NCI-H748 treated with DMSO at 0.1 percent for 48 hours (cell line): ENCODE data around the gene CHCHD3.
"Not testable (repeated sequence)": the region's sequence is repeated elsewhere in the genome, so short reads cannot be mapped to it uniquely, and the experiment has no call there.

ENCODE experiments used
- DNase-seq: peaks from one replicate; lab custom pipeline; 2025; lab: John Stamatoyannopoulos, UW

CHCHD3 gene

DNA sequence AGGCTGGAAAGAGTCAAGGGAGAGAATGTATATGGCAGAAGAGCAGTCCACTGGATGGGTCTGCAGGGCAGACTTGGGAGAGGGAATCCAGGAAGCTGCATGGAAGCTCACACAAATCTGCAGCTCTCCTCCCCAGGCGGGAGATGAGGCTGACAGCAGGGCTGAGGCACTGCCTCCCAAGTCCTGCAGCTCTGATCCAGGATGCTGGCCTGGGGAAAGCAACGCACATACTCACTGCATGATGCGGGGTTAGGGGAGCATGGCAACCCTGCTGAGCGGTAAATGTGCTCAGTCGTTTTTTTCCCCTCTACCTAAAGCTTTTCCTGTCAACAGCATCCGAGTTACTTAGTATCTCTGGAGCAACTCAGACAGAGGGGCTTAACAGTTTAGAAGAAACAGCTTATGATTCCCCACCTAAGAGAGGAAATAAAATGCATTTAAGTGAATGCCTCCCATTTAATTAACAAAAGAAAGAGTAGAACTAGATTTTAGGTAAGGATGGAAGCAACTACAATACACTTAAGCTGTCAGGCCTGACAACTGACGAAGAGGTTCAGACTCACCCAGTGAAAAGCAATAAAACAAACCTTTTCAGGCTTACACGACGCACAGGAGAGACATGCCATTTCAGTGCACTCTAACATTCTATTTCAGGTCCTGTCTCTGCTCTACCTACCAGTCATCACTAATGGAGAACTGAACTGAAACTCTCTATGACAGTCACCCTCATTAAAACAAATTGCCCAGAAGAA lies 37.0 kb downstream of the CHCHD3 start:
- DNase-seq = no peak

DNA sequence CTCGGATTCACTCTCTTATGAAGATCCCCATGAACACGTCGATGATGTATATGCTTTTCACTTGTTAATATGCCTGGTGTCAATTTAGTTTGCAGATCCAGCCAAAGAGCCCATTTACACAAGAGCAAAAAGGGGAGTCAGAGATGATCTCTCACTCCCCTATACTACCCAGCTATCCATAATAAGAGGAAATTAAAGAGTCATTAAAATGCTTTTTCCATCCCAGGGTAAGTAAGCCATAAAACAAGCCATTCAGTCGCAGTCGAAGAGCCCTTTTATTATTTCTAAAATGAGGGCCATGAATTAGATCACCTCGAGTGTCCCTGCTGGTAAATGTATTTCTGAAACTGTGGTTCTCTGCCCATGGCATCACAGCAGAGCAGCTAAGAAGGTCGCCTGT lies 41.2 kb downstream of the CHCHD3 start:
- peak; percentile 74 for DNase-seq

DNA sequence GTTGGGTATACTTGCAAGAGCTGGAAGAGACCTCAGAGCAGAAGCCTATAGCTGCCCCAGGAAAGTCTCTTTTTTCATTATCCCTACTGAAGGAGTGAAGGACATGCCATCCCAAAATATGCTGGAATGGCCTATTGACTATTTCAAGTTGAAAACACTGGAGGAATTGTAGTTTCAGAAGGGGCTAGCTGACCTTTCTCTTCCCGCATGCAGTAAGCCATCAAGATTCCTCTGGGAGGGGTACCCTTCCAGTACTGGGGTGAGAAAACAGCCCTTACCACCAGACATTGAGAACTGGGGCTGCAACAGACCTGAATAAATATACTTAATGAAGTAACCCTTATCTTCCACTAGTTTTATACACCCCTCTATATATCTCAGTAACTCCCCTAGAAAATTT lies 41.7 kb downstream of the CHCHD3 start:
- DNase-seq = no peak

DNA sequence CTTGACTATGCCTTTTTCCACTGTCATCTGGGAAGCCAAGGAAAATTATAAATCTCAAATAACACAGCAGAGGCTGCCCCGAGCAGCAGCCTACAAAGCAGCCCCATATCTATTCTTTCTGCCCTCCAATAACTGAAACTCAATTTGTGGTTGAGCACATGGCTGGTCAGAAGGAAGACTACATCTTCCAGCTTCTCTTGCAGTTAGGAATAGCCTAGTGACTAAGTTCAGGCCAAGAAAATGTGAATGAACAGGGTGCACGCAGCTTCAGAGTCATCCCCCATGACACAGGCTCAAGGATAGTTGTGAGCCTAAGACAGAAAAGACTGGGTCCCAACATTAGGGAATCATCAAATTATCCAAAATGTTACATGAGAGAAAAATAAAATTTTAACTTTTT lies 42.3 kb downstream of the CHCHD3 start:
- DNase-seq = no peak

DNA sequence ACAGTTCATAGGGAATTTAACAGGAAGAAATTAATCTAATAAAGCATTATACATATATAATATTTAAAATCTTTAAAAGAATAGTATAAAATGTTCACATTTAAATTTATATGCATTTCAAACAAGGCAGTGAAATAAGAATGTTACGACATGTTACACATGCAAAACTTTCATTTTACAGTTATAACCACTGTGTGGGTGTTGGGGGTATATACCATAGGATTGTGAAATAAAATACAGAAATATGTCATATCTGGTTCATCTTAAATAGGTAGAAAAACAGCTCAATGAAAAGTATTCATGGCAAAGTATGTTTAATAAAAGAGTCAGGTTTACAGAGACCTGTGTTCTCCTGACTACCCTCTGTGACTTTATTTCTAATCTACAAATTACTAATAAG lies 45.6 kb downstream of the CHCHD3 start:
- DNase-seq = no peak

DNA sequence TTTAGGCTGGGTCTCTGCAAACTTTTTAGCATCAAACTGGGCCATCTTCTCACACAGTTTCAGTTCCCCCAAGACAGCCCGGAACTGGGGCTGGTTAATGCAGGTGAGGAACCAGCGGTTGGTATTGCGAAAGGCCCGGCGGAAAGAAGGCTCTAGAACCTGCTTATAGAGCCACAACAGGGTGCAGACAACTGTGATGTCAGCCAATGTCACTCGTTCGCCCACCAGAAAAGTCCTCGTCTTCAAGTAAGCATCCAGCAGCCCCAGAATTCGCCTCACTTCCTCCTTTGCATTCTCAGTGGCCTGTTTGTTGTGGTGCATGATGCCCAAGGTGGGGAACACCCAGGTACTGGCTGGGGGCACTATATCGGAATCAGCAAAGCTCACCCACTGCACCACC lies 46.6 kb downstream of the CHCHD3 start:
- DNase-seq = not testable (repeated sequence)

DNA sequence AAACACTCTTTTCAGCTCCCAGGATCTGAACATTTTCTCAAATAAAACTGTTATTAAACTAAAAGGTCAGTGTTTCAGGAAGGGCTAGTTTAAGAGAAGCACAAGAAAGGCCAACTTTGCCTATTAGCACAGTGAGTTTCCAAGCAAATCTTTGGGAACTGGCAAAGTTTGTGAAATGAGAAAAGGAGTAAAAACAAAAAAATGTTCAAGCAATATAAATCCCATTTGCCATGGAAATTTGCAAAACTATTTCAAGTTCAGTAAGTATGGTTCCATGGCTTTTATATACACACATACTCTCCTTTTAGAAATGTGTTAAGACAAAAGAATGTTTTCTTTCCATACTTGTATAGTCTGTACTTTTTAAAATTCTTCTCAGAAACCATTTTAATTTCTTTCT lies 51.5 kb downstream of the CHCHD3 start:
- DNase-seq = no peak

DNA sequence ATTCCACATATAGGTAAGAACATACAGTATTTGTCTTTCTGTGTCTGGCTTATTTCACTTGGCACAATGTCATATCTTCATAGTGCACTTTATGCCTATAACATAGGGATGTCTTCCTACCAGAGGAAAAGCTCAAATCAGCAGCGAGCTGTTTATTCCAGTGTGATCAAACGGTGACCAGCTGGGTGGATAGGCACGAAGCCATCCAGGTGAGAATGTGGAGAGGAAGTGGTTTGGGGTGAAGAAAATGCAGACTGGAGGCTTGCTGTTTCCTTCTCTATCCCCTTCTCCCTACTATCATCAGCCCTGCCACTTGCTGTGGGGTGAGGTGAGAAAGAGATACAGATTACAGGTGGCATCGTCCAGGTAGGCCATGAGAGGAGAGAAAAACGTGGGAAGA lies 52.4 kb downstream of the CHCHD3 start:
- DNase-seq = no peak

DNA sequence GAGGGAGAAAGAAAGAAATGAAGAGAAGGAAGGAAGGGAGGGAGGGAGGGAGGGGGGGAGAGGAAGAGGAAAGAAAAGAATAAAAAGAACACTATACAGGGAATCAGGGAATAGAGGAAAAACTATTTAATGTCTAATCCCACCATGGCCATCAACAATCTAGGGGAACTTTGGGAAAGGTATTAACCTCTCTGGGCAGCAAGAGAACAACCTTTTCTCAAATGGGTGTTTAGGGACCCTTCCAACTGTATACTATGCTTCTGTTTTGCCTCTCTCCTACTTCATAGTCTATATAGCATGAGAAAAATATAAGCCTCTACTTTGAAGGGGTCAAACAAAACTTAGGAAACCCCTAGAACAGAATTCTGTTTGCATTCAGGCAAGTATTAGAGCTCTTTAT lies 54.5 kb downstream of the CHCHD3 start:
- no peak for DNase-seq

DNA sequence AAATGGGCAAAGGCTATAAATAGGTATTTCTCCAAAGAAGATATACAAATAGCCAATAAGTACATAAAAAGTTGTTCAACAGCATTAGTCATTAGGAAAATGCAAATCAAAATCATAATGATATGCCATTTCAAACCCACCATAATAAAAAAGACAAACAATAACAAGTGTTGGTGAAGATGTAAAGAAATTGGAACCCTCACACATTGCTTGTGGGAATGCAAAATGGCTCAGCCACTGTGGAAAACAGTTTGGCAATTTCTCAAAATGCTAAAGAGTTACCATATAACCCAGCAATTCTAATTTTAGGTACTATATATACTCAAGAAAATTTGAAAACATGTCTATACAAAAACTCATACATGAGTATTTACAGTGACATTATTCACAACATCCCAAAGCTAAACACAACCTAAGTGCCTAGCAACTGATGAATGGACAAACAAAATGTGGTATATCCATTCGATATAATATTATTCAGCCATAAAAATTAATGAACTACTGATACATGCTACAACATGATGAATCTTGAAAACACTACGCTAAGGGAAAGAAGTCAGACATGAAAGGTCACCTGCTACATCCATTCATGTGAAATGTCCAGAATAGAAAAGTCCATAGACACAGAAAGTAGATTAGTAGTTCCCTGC lies 55.6 kb downstream of the CHCHD3 start:
- no peak for DNase-seq

DNA sequence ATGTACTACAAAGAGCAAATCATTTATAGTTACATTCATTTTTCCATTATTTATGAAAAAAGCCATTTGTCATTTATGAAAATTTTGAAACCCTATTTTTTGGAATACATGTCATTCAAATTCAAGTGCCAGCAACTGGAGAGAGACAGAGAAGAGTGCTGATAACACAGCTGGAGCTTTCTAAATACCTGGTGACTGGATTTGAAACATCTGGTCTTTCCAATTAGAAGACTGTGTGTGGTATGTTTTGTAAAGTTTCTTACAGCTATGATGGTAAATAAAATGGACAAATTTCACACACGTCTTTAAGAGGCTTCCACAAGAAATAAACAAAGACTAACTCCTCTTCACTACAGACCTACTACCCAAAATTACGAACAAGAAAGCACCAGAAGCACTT lies 56.8 kb downstream of the CHCHD3 start:
- no peak for DNase-seq

DNA sequence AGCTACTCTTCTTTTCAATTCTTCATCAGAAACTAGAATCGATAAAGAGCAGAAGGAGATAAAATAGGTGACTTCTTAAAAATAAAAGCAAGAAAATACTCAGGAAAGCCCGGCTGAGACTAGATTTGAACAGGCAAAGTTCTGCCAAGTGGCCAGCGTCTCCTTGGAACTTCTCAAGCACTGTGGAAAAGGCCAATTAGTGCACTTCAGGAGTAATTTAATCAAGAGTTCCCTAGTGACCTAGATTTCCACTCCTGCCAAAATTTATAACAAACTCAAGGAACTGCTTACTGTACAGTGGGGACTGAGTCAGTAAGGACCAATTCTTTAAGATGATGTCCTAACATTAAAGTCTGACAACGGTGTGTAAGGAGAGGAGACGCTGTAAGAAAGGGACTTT lies 57.3 kb downstream of the CHCHD3 start:
- DNase-seq = no peak

DNA sequence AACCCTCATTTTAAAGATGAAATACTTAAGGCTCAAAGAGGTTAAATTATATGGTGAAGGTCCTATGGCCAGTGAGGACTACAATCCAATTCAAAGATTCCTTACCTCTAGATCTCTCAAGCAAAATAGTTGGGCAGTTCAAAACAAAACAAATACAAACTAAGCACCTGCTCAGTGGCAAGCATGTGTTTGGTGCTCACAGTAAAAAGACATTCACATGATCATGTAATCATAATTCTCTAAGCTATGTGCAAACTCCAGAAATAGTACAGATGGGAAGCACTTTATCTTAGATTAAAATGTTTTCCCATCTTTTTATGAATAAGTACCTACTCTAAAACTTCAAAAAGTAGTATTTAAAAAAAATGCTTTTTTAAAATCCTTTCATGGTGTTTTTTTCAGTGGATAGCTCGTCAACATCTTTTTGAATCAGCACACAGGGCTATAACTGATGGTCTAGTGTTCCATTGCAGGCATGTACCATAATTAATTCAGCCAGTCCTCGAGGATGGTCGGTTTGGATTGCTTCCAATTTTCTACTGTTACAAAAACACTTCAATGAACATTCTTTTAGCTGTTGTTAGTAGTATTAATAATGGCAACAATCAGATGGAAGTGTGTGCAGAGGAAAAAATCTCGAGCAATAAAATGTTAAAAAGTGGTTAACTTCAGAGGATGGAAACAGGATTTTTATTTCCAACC lies 58.4 kb downstream of the CHCHD3 start:
- DNase-seq = peak; percentile 57

DNA sequence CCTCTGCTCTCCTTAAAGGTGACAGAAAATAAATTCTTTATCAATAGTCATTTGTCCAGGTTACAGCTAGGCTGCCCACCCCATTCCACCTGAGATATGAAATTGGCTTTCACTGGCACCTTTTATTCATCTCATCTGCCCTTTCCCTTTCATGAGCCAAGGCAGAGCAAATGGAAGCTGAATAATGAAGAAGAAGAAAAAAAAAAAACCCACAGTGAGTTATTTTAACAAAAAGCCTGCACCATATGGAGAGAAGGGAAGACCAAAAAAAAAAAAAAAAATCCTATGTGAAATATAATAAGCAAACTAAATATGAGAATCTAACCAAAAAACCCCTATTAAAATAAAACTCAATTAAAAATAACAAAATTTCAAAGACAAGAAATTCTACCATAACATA lies 59.2 kb downstream of the CHCHD3 start:
- no peak for DNase-seq

DNA sequence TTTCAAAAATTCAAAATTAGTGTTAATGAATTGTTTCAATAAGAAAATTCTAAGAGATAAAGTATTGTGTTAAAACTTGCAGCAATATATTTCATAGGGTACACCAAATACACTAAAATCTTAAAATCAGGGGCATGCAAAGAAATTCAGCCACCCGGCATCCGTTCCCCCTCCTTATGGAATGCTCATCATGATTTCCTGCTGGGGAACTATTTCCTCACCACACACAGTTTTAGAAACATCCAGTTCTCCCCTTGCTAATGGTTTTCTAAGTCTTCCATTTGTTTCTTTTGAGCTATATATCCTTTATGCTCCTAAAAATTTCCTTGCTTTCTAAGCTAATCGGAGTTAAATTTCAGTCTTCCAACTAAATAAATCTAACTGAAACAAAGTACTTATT lies 60.7 kb downstream of the CHCHD3 start:
- no peak for DNase-seq

DNA sequence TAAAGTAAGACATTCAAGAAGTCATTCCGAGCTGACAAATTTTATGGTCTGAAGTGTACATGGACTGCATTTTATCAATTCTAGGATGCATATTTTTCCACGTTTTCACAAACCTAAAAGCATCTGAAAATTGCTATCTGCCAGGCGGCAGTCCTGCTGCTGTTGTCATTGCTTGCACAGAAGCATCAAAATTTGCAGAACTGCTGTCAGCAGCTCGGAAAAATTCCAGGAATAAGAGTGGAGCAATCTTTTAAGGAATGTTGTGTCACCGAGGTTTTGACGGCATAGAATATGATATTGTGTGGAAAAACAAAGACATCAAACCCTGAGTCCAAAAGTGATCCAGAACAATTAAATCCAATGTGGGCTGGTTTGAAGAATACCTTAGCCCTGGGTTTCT lies 61.4 kb downstream of the CHCHD3 start:
- DNase-seq = no peak

DNA sequence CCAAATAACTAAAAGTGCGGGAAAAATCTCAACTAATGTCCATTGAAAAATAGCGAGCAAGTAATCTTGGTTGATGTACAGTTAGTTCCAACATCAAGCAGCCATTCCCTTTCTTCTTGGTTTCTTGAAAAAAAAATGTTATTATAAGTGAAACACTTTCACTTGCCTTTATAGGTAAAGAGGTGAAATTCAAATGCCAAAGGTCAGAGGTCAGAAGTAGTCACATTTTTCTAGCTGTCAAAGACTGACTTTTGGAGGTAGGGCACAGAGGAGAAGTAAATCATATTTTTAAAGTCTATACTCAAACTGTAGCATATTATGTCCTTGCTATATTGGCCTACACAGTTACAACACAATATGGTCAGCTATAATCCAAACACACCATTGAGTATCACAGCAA lies 62.3 kb downstream of the CHCHD3 start:
- DNase-seq = no peak

DNA sequence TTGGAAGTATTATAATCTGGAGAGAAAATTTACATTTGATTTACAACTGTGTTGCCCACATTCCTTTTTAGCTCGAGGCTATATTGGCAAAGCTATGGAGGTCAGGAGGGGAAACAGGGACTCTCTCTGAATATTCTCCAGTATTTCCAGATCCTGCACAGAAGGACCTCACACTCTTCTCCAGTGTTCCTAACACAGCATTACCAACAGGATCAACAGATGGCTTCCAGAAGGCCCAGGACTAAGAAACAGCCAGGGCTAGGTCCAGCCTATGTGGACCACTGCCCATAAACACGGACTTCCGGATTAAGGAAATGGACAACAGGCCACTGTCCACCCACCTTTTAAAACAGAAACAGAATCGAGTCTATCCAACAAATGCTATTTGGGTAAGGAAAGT lies 65.3 kb downstream of the CHCHD3 start:
- no peak for DNase-seq

DNA sequence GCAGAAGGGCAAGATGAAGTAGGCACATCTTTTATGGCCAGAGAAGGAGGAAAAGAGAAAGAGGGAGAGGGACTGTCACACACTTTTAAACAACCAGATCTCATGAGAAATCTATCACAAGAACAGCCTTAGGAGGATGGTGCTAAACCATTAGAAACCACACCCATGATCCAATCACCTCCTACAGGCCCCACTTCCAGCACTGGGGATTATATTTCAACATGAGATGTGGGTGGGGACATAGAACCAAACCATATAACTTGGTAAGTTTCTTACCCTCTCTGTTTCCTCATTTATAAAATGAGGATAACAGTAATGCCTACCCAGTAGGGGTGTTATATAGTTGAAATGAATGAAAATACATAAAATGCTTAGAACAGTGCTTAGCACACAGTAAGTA lies 66.0 kb downstream of the CHCHD3 start:
- no peak for DNase-seq

DNA sequence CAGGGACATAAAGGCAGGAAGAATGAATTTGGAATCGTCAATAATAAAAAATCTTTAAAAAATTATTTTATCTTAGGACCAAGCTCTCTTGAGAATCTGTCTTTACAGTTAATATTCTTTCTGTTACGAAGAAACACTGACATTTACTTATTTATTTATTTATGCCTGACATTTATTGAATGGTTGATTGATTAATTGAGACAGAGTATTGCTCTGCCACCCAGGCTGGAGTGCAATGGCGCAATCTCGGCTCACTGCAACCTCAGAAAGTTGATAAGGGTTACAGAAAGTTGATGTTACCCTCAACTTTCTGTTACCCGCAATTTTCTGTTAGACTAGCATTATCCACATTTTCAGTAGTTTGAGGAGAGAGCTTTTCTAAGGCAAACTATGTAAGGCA lies 70.1 kb downstream of the CHCHD3 start:
- no peak for DNase-seq

DNA sequence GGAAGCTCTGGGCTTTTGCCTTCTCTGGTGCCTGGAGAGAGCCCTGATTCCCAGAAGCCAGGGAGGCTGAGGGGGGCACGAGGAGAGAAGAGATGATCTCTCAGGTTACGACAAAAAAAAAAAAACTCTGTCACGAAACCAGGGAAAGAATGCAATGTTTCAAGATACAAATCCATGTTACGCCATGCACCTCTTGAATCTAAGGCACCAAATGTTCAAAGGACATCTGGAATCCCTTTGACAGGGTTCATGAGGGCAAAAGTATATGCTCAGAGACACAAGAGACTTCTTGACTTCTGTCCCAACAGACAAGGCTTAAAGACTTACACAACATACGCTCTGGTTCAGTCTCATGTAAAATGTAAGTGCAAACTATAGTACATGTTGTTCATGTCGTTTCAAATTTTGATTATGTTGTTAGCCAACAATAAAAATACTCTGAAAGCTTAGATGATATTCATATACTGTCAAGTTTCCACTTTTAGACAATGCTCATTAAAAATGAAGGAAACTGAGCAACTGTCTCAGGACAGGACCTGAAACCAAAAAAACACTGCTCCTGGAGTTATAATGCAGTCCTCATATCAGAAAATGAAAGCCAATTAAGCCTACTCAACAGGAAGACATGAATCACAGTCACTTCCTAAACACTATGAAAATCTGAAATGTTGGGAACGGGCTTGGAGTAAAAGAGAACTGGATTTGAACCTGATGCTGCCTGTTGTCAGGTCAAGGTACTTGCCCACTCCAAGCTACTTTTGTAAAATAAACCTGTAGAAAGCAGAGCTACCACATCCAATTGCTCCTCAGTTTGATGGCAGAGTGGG lies 72.3 kb downstream of the CHCHD3 start:
- no peak for DNase-seq

DNA sequence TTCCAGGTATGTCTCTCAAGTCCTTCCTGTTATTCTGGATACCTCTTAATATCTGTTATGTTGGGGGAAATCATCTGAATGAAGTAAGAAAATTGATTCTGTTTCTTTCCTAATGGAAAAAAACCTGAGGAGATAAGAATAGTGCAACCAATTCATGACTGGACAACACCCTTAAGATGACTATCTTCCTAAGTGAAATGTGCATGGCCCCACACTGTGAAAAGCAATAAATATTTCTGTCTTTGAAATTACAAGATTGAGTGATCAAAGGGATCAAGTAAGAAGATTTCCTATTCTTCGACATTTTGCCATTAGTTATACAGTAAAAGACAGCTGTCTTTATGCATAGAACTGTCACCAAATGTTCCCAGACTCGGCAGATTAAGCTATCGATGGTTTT lies 73.9 kb downstream of the CHCHD3 start:
- no peak for DNase-seq
